HFF-Myc (cell line): ENCODE measurements around the gene NPHS2.
"Not testable (repeated sequence)": the region's sequence is repeated elsewhere in the genome, so short reads cannot be mapped to it uniquely, and the experiment has no call there.

Experiments
- DNase-seq: peaks from one replicate; pipeline ENCODE4 v3.0.0-alpha.2; 2011; ENCODE audit warnings: low read depth; ENCODE audit errors: extremely low read depth
- H3K4me3 ChIP-seq: replicated peaks from 2 replicates; pipeline ENCODE4 v1.5.1; 2011; ENCODE audit warnings: low read depth, mild to moderate bottlenecking, control low read depth, low read length
- TF ChIP-seq, protein P1 (sequence below): IDR thresholded peaks from 2 replicates; pipeline ENCODE4 v1.5.1; 2012; ENCODE audit warnings: mild to moderate bottlenecking, low read depth, low read length, control low read depth; ENCODE audit errors: missing control alignments

NPHS2 gene

DNA sequence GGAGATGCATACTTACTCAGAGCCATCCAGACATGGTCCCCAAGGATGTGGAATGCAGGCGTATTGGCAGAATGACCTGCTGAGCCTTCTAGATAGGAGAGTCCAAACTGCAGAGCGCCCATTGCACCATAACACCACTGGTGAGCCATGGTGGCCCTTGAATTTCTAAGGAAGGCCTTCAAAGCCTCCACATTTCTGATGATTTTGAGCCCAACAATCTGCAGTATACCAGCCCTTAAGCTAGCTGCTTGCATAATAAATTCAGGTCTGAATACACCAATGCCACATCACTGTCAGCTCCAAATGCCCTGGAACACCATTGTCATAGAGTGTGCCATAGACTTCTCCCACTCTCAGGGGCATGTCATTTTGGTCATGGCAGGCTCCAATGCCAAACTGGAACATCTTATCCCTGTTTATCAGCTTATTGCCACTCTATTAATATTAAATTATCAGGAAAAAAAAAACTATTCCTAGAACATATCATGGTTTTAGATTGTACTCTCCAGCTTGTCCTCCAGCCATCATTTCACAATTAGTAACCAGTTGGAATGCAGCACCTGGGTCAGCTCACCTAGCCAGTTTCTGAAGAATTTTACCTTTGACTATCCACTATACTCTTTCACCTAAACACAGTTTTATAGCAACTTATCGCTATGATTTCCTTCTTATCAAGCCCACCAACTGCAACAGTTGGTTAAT lies 26.9 kb downstream of the NPHS2 start:
- TF ChIP-seq, protein P1, sequence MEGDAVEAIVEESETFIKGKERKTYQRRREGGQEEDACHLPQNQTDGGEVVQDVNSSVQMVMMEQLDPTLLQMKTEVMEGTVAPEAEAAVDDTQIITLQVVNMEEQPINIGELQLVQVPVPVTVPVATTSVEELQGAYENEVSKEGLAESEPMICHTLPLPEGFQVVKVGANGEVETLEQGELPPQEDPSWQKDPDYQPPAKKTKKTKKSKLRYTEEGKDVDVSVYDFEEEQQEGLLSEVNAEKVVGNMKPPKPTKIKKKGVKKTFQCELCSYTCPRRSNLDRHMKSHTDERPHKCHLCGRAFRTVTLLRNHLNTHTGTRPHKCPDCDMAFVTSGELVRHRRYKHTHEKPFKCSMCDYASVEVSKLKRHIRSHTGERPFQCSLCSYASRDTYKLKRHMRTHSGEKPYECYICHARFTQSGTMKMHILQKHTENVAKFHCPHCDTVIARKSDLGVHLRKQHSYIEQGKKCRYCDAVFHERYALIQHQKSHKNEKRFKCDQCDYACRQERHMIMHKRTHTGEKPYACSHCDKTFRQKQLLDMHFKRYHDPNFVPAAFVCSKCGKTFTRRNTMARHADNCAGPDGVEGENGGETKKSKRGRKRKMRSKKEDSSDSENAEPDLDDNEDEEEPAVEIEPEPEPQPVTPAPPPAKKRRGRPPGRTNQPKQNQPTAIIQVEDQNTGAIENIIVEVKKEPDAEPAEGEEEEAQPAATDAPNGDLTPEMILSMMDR, result no peak
- no peak for DNase-seq
- no peak overlapping the region for H3K4me3 ChIP-seq

- H3K4me3 ChIP-seq, result no peak overlapping the region
- TF ChIP-seq, protein P1, result no peak
- no peak for DNase-seq
Measured at GRCh38 chr1:179547021-179547535, 28.7 kb downstream of the NPHS2 start.

DNA sequence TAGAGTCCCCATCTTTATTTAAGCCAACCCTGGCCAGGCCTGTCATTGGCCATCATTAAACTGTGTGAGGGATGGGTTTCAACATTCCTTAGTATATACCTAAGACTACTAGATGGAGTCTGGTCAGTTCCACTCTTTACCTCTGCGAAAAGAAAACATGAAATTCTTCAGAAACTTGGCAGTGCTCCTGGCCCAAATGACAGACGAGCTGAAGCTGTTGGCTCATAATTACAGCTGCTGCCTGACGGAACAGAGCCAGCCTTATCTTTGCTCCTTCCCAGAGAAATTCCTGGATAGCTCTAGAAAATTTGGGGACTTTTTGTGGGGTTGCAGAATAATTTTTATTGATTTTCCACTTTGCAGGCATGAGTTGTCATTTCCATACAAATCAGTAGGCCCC lies 30.4 kb downstream of the NPHS2 start:
- no peak overlapping the region for H3K4me3 ChIP-seq
- DNase-seq, result no peak
- TF ChIP-seq, protein P1, result no peak

- DNase-seq, result no peak
- TF ChIP-seq, protein P1, result no peak
- no peak overlapping the region for H3K4me3 ChIP-seq
Measured at GRCh38 chr1:179541774-179542173, 34.0 kb downstream of the NPHS2 start.

DNA sequence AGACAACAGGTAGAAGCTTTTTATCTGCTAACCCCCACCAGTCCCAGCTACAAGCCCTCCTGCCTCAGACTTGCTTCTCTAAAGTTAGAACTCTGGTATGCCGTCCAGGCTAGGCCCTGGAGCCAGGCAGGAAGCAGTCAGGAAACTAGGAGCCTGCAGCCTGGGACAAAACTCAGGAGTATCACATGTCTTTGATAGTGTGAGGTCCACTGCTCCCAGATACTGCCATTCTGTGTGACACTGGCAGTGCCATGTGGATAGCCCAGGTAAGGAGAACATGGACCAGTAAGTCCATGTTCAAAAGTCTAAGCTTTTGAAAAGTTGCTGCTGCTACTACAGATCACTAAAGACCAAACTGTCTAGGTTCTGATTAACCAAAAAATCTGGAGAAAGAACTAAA lies 45.4 kb downstream of the NPHS2 start:
- DNase-seq, result no peak
- TF ChIP-seq, protein P1, result no peak
- no peak overlapping the region for H3K4me3 ChIP-seq

- no peak overlapping the region for H3K4me3 ChIP-seq
- TF ChIP-seq, protein P1, result no peak
- DNase-seq, result no peak
Measured at GRCh38 chr1:179529482-179530195, 46.1 kb downstream of the NPHS2 start.

DNA sequence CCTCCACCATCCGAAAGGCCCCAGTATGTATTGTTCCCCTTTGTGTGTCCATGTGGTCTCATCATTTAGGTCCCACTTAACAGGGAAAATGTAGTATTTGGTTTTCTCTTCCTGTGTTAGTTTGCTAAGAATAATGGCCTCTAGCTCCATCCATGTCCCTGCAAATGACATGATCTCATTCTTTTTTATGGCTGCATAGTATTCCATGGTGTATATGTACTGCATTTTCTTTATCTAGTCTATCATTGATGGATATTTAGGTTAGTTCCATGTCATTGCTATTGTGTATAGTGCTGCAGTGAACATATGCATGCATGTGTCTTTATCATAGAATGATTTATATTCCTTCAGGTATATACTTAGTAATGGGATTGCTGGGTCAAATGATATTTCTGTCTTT lies 57.2 kb downstream of the NPHS2 start:
- DNase-seq, result not testable (repeated sequence)

More for the DNA sequence above, 57.2 kb downstream of the NPHS2 start:
- H3K4me3 ChIP-seq, result not testable (repeated sequence)
